Measurements from ENCODE around the gene TMEM243.

DNA sequence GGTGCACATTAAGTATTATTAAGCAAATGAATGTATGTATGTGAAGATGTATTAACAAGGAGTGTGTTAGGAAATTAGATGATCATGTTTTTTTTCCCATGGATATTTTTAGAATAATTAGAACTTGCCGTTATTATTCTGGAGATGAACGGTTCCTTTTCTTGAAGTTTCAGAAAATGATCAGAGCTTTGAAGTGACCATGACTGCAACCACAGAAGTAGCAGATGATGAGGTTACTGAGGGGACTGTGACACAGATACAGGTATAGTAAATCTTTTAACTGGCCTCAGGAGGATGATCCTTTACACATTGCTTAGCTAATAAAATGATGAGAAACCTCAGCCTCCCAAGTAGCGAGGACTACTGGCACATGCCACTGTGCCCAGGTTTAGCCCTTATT is 48.7 kb downstream of the TMEM243 start:
- no peak for TF ChIP-seq EZH2 (IDR thresholded peaks at IDR 0.05; ENCODE audit: borderline replicate concordance)
- TF ChIP-seq, protein P1, sequence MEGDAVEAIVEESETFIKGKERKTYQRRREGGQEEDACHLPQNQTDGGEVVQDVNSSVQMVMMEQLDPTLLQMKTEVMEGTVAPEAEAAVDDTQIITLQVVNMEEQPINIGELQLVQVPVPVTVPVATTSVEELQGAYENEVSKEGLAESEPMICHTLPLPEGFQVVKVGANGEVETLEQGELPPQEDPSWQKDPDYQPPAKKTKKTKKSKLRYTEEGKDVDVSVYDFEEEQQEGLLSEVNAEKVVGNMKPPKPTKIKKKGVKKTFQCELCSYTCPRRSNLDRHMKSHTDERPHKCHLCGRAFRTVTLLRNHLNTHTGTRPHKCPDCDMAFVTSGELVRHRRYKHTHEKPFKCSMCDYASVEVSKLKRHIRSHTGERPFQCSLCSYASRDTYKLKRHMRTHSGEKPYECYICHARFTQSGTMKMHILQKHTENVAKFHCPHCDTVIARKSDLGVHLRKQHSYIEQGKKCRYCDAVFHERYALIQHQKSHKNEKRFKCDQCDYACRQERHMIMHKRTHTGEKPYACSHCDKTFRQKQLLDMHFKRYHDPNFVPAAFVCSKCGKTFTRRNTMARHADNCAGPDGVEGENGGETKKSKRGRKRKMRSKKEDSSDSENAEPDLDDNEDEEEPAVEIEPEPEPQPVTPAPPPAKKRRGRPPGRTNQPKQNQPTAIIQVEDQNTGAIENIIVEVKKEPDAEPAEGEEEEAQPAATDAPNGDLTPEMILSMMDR (IDR thresholded peaks at IDR 0.05; ENCODE audit: poor library complexity): no peak
- TF ChIP-seq EZH2phosphoT487 (IDR thresholded peaks at IDR 0.05; ENCODE audit: low read depth, severe bottlenecking, unreplicated experiment): no peak
